ENCODE data around the gene OGDHL. TPM values are rescaled to one million over a fixed set of nuclear protein-coding genes. Genes with fewer than 3 reads are reported as not detected.
A peak's percentile ranks its signal among the peaks of the same experiment; 100 is the strongest.
"Not testable (repeated sequence)": the region's sequence is repeated elsewhere in the genome, so short reads cannot be mapped to it uniquely, and the experiment has no call there.

Gene OGDHL
- 7.6 and 12.8 TPM in 2 replicates for total RNA-seq (2014; rRNA removed; shearing (Covaris generic))

GRCh38 chr10:49761789-49762565, at the start of gene OGDHL:
Gene OGDHL, minus strand, starts transcription at chr10:49762323. Its CDS starts 3,731 bp downstream, at chr10:49758592.
- in situ Hi-C loops (cut with HindIII; ENCODE audit: low sequenced_read_pairs) = no loop called here
- DNase-seq (ENCODE audit: low spot score) = peak; percentile 84

- no peak for DNase-seq (ENCODE audit: low spot score)
- in situ Hi-C loops (cut with HindIII; ENCODE audit: low sequenced_read_pairs) = no loop called here
Measured at GRCh38 chr10:49803988-49804387, 41.9 kb upstream of the OGDHL start.

GRCh38 chr10:49798275-49798674, 36.2 kb upstream of the OGDHL start:
- DNase-seq (ENCODE audit: low spot score) = no peak
- in situ Hi-C loops (cut with HindIII; ENCODE audit: low sequenced_read_pairs) = no loop called here

- in situ Hi-C loops (cut with HindIII; ENCODE audit: low sequenced_read_pairs) = no loop called here
- no peak for DNase-seq (ENCODE audit: low spot score)
Measured at GRCh38 chr10:49791100-49791499, 29.0 kb upstream of the OGDHL start.

- DNase-seq (ENCODE audit: low spot score) = no peak
- in situ Hi-C loops (cut with HindIII; ENCODE audit: low sequenced_read_pairs) = no loop called here
Measured at GRCh38 chr10:49784681-49785080, 22.6 kb upstream of the OGDHL start.

GRCh38 chr10:49783645-49784044, 21.5 kb upstream of the OGDHL start:
- in situ Hi-C loops (cut with HindIII; ENCODE audit: low sequenced_read_pairs) = no loop called here
- DNase-seq (ENCODE audit: low spot score) = no peak

GRCh38 chr10:49781247-49781646, 19.1 kb upstream of the OGDHL start:
- in situ Hi-C loops (cut with HindIII; ENCODE audit: low sequenced_read_pairs) = no loop called here
- DNase-seq (ENCODE audit: low spot score) = no peak

GRCh38 chr10:49778197-49778596, 16.1 kb upstream of the OGDHL start:
- in situ Hi-C loops (cut with HindIII; ENCODE audit: low sequenced_read_pairs) = no loop called here
- DNase-seq (ENCODE audit: low spot score) = no peak

GRCh38 chr10:49776851-49777250, 14.7 kb upstream of the OGDHL start:
- in situ Hi-C loops (cut with HindIII; ENCODE audit: low sequenced_read_pairs) = no loop called here
- DNase-seq (ENCODE audit: low spot score) = peak; percentile 79

GRCh38 chr10:49775014-49775413, 12.9 kb upstream of the OGDHL start:
- in situ Hi-C loops (cut with HindIII; ENCODE audit: low sequenced_read_pairs) = no loop called here
- no peak for DNase-seq (ENCODE audit: low spot score)

GRCh38 chr10:49772944-49773343, 10.8 kb upstream of the OGDHL start:
- DNase-seq (ENCODE audit: low spot score) = not testable (repeated sequence)

GRCh38 chr10:49771046-49771445, 8.9 kb upstream of the OGDHL start:
- DNase-seq (ENCODE audit: low spot score); in situ Hi-C loops (cut with HindIII; ENCODE audit: low sequenced_read_pairs): not testable (repeated sequence)

More at GRCh38 chr10:49772944-49773343, 10.8 kb upstream of the OGDHL start:
- in situ Hi-C loops (cut with HindIII; ENCODE audit: low sequenced_read_pairs) = not testable (repeated sequence)

- no peak for DNase-seq (ENCODE audit: low spot score)
- in situ Hi-C loops (cut with HindIII; ENCODE audit: low sequenced_read_pairs) = no loop called here
Measured at GRCh38 chr10:49769692-49770091, 7.6 kb upstream of the OGDHL start.

- in situ Hi-C loops (cut with HindIII; ENCODE audit: low sequenced_read_pairs) = no loop called here
- DNase-seq (ENCODE audit: low spot score) = no peak
Measured at GRCh38 chr10:49768731-49769130, 6.6 kb upstream of the OGDHL start.

GRCh38 chr10:49768329-49768728, 6.2 kb upstream of the OGDHL start:
- no peak for DNase-seq (ENCODE audit: low spot score)
- in situ Hi-C loops (cut with HindIII; ENCODE audit: low sequenced_read_pairs) = no loop called here

GRCh38 chr10:49767752-49768151, 5.6 kb upstream of the OGDHL start:
- in situ Hi-C loops (cut with HindIII; ENCODE audit: low sequenced_read_pairs) = no loop called here

GRCh38 chr10:49766484-49766883, 4.4 kb upstream of the OGDHL start:
- in situ Hi-C loops (cut with HindIII; ENCODE audit: low sequenced_read_pairs) = no loop called here

More at GRCh38 chr10:49767752-49768151, 5.6 kb upstream of the OGDHL start:
- DNase-seq (ENCODE audit: low spot score) = no peak

GRCh38 chr10:49762566-49762877, 399 bp upstream of the OGDHL start:
- DNase-seq (ENCODE audit: low spot score) = no peak
- in situ Hi-C loops (cut with HindIII; ENCODE audit: low sequenced_read_pairs) = no loop called here

More at GRCh38 chr10:49766484-49766883, 4.4 kb upstream of the OGDHL start:
- no peak for DNase-seq (ENCODE audit: low spot score)

GRCh38 chr10:49761201-49761788, 828 bp downstream of the OGDHL start:
- DNase-seq (ENCODE audit: low spot score) = no peak
- in situ Hi-C loops (cut with HindIII; ENCODE audit: low sequenced_read_pairs) = no loop called here

- DNase-seq (ENCODE audit: low spot score) = no peak
- in situ Hi-C loops (cut with HindIII; ENCODE audit: low sequenced_read_pairs) = no loop called here
Measured at GRCh38 chr10:49760789-49761188, 1.3 kb downstream of the OGDHL start.

All from G401 (cell line).